Cardiac fibroblast (primary cell): Measurements from ENCODE around the gene DGKE.

Source experiments
- DNase-seq, 2 donors: peaks; one replicate each; pipeline versions ENCODE4 v3.0.0 to v3.0.0-alpha.2; 2010; ENCODE audit warnings: low read depth in 2 of 2
- H3K4me3 ChIP-seq, 2 donors: replicated peaks in 1 of 2; 1 replicate in 1 of 2; 2 replicates in 1 of 2; pipeline ENCODE4 v1.5.1; 2011; ENCODE audit warnings: low read depth in 2 of 2, low read length in 2 of 2, mild to moderate bottlenecking in 2 of 2, moderate library complexity in 1 of 2
- TF ChIP-seq, protein P1 (sequence below): IDR thresholded peaks from one replicate; pipeline ENCODE4 v1.5.1; 2011; ENCODE audit warnings: low read depth, mild to moderate bottlenecking, low read length, inconsistent platforms

DGKE gene

GRCh38 chr17:56876766-56877179, 42.8 kb downstream of the DGKE start:
- H3K4me3 ChIP-seq: no peak overlapping the region
- DNase-seq: peak; percentile 9 to 68
- TF ChIP-seq, protein P1, sequence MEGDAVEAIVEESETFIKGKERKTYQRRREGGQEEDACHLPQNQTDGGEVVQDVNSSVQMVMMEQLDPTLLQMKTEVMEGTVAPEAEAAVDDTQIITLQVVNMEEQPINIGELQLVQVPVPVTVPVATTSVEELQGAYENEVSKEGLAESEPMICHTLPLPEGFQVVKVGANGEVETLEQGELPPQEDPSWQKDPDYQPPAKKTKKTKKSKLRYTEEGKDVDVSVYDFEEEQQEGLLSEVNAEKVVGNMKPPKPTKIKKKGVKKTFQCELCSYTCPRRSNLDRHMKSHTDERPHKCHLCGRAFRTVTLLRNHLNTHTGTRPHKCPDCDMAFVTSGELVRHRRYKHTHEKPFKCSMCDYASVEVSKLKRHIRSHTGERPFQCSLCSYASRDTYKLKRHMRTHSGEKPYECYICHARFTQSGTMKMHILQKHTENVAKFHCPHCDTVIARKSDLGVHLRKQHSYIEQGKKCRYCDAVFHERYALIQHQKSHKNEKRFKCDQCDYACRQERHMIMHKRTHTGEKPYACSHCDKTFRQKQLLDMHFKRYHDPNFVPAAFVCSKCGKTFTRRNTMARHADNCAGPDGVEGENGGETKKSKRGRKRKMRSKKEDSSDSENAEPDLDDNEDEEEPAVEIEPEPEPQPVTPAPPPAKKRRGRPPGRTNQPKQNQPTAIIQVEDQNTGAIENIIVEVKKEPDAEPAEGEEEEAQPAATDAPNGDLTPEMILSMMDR: no peak

- TF ChIP-seq, protein P1: no peak
- DNase-seq: no peak
- H3K4me3 ChIP-seq: no peak overlapping the region
Observed at GRCh38 chr17:56879280-56879679, 45.3 kb downstream of the DGKE start.

- DNase-seq: no peak
- H3K4me3 ChIP-seq: no peak overlapping the region
- TF ChIP-seq, protein P1: no peak
Observed at GRCh38 chr17:56880133-56880532, 46.2 kb downstream of the DGKE start.

GRCh38 chr17:56880571-56880970, 46.6 kb downstream of the DGKE start:
- TF ChIP-seq, protein P1: no peak
- DNase-seq: no peak
- H3K4me3 ChIP-seq: no peak overlapping the region

DNA sequence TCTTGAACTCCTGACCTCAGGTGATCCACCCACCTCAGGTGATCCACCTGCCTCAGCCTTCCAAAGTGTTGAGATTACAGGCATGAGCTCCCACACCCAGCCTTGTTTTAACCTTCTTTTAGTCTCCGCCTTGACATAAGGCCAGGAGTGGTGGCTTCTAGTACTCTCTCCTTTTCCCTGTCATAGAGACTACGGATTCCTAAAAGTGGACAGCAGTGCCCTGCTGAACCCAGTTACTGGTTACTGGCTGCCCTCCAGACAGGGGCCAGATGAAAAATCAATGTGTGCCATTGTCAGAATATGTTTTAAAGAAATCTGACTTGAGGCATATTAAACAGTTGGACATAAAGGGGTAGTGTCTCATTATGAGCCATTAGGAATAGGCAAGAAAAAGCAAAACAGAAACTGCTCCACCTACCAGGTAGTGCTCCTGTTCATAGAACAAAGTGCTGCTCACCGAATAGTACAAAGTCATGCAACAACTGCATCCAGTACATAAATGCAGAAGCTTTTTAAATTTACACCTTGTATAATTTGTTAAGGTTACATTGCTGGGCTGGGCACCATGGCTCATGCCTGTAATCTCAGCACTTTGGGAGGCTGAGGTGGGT, 47.8 kb downstream of the DGKE start:
- TF ChIP-seq, protein P1: no peak
- no peak for DNase-seq

DNA sequence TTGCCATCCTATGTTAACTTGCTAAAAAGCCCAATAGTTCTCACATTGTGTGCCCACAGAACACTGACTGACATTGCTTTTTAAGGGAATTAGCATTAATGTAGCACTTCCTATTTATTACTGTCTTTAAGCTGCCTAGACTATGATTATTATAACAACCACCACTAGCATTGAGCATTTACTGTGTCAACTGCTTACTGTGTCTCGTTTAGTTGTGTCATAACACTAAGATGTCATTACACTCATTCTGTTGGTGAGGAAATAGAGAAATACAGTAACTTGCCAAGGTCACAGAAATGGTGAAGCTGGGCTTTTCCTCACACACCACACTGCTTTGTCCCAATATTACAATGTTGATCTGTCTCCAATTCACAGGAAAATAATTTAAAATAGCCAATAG, 49.7 kb downstream of the DGKE start:
- TF ChIP-seq, protein P1: no peak
- no peak for DNase-seq
- no peak overlapping the region for H3K4me3 ChIP-seq

More for the DNA sequence above, 47.8 kb downstream of the DGKE start:
- no peak overlapping the region for H3K4me3 ChIP-seq
